ENCODE measurements around the gene STUM.

DNA sequence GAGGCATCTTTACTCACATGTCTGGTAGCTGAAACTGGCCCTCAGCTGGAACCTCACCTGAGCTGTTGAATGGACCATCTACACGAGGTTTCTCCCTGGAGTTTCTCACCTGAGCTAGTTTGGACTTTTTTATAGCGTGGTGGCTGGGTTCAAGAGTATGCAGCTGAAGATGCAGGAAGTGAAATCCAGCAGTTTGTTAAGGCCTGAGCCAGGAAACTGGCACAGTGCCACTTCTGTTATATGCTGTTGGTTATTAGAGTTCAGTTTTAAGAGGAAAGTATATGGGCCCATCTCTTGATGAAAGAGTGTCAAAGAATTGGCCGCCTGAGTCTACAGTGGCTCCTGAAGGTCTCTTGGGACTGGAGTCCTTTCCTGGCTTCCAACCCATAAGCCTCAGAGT lies 35.6 kb downstream of the STUM start:
- TF ChIP-seq ZNF274 (IDR thresholded peaks at IDR 0.05; ENCODE audit: low read depth, low read length) (no peak), YY1 (IDR thresholded peaks at IDR 0.05; ENCODE audit: insufficient read depth, insufficient read length) (no peak), SUZ12 (IDR thresholded peaks at IDR 0.05; ENCODE audit: extremely low read depth, insufficient read depth, insufficient read length) (no peak)

All from NT2/D1 (cell line).